Measurements from ENCODE around the gene ABL1. TPM values are rescaled to one million over a fixed set of nuclear protein-coding genes. Genes with fewer than 3 reads are reported as not detected.

The ABL1 gene
- total and polyA plus RNA-seq, 4 donors: 23.3 to 60.0 (median 37.7) TPM

- no peaks in the 10 kb centered on the region for H3K27me3 ChIP-seq (ENCODE audit: control insufficient read depth in 3 of 3, insufficient read depth in 3 of 3, low read length in 2 of 3)
- H3K4me3 ChIP-seq: no peak overlapping the region
- DNase-seq (no peak), ATAC-seq (ENCODE audit: insufficient read depth, low FRiP score) (no peak)
- 81 to 94% methylated on average over 6 of the region's 6 CpGs for WGBS, 2 donors
- no peak for TF ChIP-seq CTCF (IDR thresholded peaks at IDR 0.05; ENCODE audit: control extremely low read depth, extremely low read depth)
- no peak overlapping the region for H3K9ac ChIP-seq (ENCODE audit: insufficient read depth in 1 of 2, low read length in 2 of 2)
- no peaks in the 10 kb centered on the region for H3K9me3 ChIP-seq (ENCODE audit: control insufficient read depth in 4 of 4, insufficient read depth in 3 of 4, low read length in 3 of 4)
- peaks cover 0 to 15% (median 5%) of the 10 kb centered on the region in 5 donors for H3K4me1 ChIP-seq (ENCODE audit: control insufficient read depth in 5 of 5, insufficient read depth in 5 of 5, low read length in 5 of 5)
- no peak overlapping the region for H3K27ac ChIP-seq (ENCODE audit: low read depth in 1 of 2, low read length in 1 of 2)
- H3K36me3 ChIP-seq (ENCODE audit: control insufficient read depth in 4 of 4, insufficient read depth in 4 of 4, low read length in 4 of 4): peaks cover 0 to 15% (median 2%) of the 10 kb centered on the region in 4 donors
These were observed 29.5 kb downstream of the ABL1 start for GRCh38 chr9:130864541-130864940.

GRCh38 chr9:130865921-130866320 is 30.9 kb downstream of the ABL1 start:
- Histone ChIP-seq H3K4me3 (no peak overlapping the region), H3K9me3 (ENCODE audit: control insufficient read depth in 4 of 4, insufficient read depth in 3 of 4, low read length in 3 of 4) (no peaks in the 10 kb centered on the region), H3K9ac (ENCODE audit: insufficient read depth in 1 of 2, low read length in 2 of 2) (no peak overlapping the region), H3K36me3 (ENCODE audit: control insufficient read depth in 4 of 4, insufficient read depth in 4 of 4, low read length in 4 of 4) (peaks cover 0 to 17% (median 2%) of the 10 kb centered on the region in 4 donors), H3K4me1 (ENCODE audit: control insufficient read depth in 5 of 5, insufficient read depth in 5 of 5, low read length in 5 of 5) (peaks cover 0 to 7% (median 0%) of the 10 kb centered on the region in 5 donors), H3K27ac (ENCODE audit: low read depth in 1 of 2, low read length in 1 of 2) (no peak overlapping the region), H3K27me3 (ENCODE audit: control insufficient read depth in 3 of 3, insufficient read depth in 3 of 3, low read length in 2 of 3) (no peaks in the 10 kb centered on the region)
- ATAC-seq (ENCODE audit: insufficient read depth, low FRiP score) (no peak), DNase-seq (no peak)
- 96 to 98% methylated on average over 3 of the region's 3 CpGs for WGBS, 2 donors
- TF ChIP-seq CTCF (IDR thresholded peaks at IDR 0.05; ENCODE audit: control extremely low read depth, extremely low read depth): no peak

GRCh38 chr9:130866474-130866965 is 31.5 kb downstream of the ABL1 start:
- Histone ChIP-seq H3K27me3 (ENCODE audit: control insufficient read depth in 3 of 3, insufficient read depth in 3 of 3, low read length in 2 of 3) (no peaks in the 10 kb centered on the region), H3K4me3 (no peak overlapping the region), H3K9ac (ENCODE audit: insufficient read depth in 1 of 2, low read length in 2 of 2) (no peak overlapping the region), H3K4me1 (ENCODE audit: control insufficient read depth in 5 of 5, insufficient read depth in 5 of 5, low read length in 5 of 5) (peaks cover 0 to 7% (median 0%) of the 10 kb centered on the region in 5 donors), H3K36me3 (ENCODE audit: control insufficient read depth in 4 of 4, insufficient read depth in 4 of 4, low read length in 4 of 4) (peaks cover 0 to 17% (median 2%) of the 10 kb centered on the region in 4 donors), H3K27ac (ENCODE audit: low read depth in 1 of 2, low read length in 1 of 2) (no peak overlapping the region), H3K9me3 (ENCODE audit: control insufficient read depth in 4 of 4, insufficient read depth in 3 of 4, low read length in 3 of 4) (no peaks in the 10 kb centered on the region)
- TF ChIP-seq CTCF (IDR thresholded peaks at IDR 0.05; ENCODE audit: control extremely low read depth, extremely low read depth): peak; percentile 57
- ATAC-seq (ENCODE audit: insufficient read depth, low FRiP score): peak; percentile 68
- peak; percentile 84 to 87 (median 86) for DNase-seq
- 47 to 54% methylated on average over 4 of the region's 4 CpGs for WGBS, 2 donors

GRCh38 chr9:130867556-130867955 is 32.5 kb downstream of the ABL1 start:
- H3K27me3 ChIP-seq (ENCODE audit: control insufficient read depth in 3 of 3, insufficient read depth in 3 of 3, low read length in 2 of 3): no peaks in the 10 kb centered on the region
- ATAC-seq (ENCODE audit: insufficient read depth, low FRiP score) (no peak), DNase-seq (no peak)
- 92 to 96% methylated on average over 9 of the region's 9 CpGs for WGBS, 2 donors
- H3K36me3 ChIP-seq (ENCODE audit: control insufficient read depth in 4 of 4, insufficient read depth in 4 of 4, low read length in 4 of 4): peaks cover 0 to 24% (median 5%) of the 10 kb centered on the region in 4 donors
- H3K9ac ChIP-seq (ENCODE audit: insufficient read depth in 1 of 2, low read length in 2 of 2): no peak overlapping the region
- no peaks in the 10 kb centered on the region for H3K9me3 ChIP-seq (ENCODE audit: control insufficient read depth in 4 of 4, insufficient read depth in 3 of 4, low read length in 3 of 4)
- no peak overlapping the region for H3K4me3 ChIP-seq
- H3K27ac ChIP-seq (ENCODE audit: low read depth in 1 of 2, low read length in 1 of 2): no peak overlapping the region
- H3K4me1 ChIP-seq (ENCODE audit: control insufficient read depth in 5 of 5, insufficient read depth in 5 of 5, low read length in 5 of 5): peaks cover 0 to 7% (median 0%) of the 10 kb centered on the region in 5 donors
- TF ChIP-seq CTCF (IDR thresholded peaks at IDR 0.05; ENCODE audit: control extremely low read depth, extremely low read depth): no peak

Data from lung (tissue), 12 donors.